IPS-NIHi11 (cell line): ENCODE data around the gene RSPRY1.

ENCODE experiments used
- DNase-seq: peaks from one replicate; pipeline ENCODE4 v3.0.0; 2012; ENCODE audit warnings: mixed read lengths, low spot score

The RSPRY1 gene

GRCh38 chr16:57224651-57225335, 38.7 kb downstream of the RSPRY1 start:
- DNase-seq = no peak

GRCh38 chr16:57225978-57226377, 39.8 kb downstream of the RSPRY1 start:
- DNase-seq = no peak

DNA sequence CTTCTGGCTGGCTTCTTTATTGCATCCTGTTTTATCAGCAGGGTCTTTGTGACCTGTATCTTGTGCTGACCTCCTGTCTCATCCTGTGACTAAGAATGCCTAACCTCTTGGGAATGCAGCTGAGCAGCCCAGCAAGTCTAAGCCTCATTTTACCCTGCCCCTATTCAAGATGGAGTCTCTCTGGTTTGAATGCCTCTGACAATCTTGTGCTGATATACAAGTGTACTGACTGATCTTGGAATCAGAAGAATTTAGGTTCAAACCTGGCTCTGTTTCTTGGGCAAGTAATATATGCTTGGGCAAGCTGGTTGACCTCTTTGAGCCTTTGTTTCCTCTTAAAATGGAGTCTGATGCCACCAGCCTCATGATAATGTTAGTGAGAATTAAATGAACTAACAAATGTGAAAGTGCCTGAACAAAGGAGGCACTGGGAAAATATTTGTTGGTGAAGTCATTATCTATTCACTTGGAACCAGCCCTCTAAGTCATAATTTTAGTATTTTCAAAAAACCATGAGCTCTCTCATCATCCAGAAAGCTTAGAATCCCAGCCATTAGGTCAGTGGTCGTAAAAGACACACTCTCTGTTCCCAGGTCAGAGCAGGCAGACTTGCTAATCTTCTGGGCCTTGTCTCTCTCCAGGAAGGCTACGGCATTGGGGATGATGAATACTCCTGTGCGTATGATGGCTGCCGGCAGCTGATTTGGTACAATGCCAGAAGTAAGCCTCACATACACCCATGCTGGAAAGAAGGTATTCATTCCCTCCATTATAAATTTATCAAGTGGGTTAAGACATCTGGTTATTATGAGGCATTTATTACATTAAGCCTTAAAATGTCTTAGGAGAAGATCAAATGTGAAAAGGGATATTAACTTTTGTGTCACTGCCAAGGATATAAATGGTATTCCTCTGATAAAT, 40.8 kb downstream of the RSPRY1 start:
- no peak for DNase-seq

GRCh38 chr16:57229079-57229478, 43.0 kb downstream of the RSPRY1 start:
- DNase-seq = no peak

DNA sequence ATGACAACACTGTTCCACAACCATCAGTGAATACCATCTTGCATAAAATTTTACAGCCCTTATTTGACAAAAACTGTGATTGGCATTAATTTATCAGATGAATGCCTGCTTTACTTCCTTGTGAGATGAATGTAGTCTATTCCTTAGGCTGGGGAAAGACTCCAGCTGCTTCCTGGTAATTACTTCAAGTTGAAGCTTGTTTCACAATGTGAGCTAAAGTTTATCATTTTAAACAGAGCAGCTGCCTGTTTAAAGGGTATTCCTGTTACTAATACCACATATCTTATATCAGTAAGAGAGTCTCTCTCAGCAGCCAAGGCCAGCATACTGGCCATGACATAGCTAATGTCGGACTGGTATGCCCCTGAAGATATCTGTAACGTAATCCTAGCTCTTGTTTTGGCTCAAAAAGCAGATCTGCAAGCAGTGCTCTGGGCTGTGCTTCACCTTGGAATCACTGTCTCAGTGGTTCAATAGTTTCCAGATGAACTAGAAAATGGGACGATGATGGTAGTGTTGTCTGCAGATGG, 45.8 kb downstream of the RSPRY1 start:
- no peak for DNase-seq

GRCh38 chr16:57233944-57234706, 48.0 kb downstream of the RSPRY1 start:
- no peak for DNase-seq

- no peak for DNase-seq
Observed at GRCh38 chr16:57234707-57235092, 48.6 kb downstream of the RSPRY1 start.

DNA sequence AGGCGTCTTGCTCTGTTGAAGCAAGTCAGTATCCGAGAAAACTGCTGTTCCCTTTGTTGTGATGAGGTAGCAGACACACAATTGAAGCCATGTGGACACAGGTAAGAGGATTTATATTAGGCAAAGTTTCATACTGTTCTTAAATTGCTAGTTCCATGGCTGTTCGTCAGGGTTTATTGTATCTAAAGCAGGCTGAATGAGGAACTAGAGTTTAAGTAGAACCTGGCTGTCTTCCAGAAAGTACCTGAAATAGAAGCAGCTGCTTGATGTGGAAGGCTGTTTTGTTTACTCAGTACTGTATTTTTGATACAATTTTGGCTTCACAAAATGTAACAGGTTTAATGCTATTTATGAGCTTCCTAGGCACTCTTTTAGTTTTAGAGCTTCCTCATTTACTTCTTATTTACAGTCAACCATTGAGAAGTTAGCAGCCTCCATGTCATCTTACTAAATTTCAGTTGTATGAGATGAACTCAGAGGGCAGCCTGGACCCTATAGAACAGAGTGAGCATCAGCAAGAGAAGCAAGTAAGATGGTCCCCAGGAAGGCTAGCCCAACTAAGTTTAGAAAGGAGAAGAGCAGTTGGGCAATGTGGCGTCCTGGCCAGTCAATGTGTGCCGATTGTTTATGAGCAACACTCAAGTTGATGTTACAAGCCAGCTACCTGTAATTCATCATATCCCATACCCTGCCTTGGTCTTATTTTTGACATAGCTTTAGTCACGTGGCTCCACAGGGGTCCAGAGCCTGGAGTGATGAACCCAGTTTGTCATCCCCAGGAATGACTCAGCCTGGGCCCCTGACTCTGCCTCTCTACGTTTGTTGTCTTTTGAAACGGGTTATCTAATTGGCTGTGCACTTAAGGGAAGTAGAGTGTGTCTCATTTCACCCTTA, 49.2 kb downstream of the RSPRY1 start:
- no peak for DNase-seq

- DNase-seq = no peak
Observed at GRCh38 chr16:57236022-57236350, 49.9 kb downstream of the RSPRY1 start.

GRCh38 chr16:57238682-57239081, 52.6 kb downstream of the RSPRY1 start:
- no peak for DNase-seq

GRCh38 chr16:57239107-57239506, 53.0 kb downstream of the RSPRY1 start:
- DNase-seq = no peak

DNA sequence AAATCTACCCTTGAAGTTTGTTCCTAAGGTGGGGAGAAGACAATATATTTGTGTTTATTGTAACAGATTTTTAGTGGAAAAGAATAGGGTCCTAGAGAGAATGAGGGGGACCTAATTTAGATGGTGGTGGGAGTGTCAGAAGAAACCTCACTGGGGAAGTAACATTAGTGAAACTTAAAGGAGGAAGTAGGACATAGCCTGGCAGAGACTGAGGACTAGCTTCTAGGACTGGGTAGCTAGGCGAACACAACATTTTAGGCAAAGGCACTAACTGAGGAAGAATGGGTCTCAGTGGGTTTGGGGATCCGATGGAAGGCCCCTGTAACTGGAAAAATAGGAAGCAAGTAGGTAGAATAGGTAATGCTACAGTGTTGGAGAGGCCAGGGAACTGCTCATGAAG, 54.7 kb downstream of the RSPRY1 start:
- DNase-seq = no peak

- DNase-seq = no peak
Observed at GRCh38 chr16:57242650-57243049, 56.5 kb downstream of the RSPRY1 start.

GRCh38 chr16:57244463-57244766, 58.3 kb downstream of the RSPRY1 start:
- no peak for DNase-seq

DNA sequence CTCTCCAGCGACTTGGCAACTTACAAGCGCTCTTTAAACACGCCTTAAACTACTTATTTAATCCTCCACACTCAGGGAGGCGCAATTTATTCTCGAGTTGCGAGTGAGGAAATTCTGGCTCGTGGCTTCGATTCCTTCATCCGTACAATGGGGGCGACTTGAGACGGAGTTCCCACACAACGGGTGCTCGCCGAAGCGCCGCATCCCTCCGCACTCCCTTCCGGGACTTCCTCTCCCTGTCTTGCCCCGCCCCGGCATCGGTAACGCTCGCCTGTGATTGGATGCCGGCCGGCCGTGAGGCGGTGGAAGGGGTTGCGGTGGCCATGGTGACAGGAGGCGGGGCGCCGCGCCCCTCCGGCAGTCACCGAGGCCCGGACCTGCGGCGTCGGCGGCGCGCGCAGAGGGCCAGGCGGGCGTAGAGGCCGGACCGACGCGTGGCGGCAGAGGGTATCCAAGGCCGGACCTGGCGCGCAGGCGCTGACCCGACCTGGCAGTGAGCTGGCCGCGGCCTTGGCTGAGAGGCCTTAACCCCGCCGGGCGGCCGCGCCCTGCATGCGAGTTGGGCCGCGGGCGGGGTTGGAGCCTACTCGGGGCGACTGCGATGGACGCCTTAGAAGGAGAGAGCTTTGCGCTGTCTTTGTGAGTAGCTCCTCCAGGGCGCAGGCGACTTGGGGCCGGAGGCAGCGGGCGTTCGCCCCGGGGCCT, 58.8 kb downstream of the RSPRY1 start, which contains the start of gene ARL2BP:
ARL2BP (plus strand) TSS at position 493 of the 705 bp plus-strand sequence; CDS start at position 602, 109 bp downstream.
- peak; percentile 100 for DNase-seq

GRCh38 chr16:57245472-57246113, 59.5 kb downstream of the RSPRY1 start:
- DNase-seq = peak; percentile 54

DNA sequence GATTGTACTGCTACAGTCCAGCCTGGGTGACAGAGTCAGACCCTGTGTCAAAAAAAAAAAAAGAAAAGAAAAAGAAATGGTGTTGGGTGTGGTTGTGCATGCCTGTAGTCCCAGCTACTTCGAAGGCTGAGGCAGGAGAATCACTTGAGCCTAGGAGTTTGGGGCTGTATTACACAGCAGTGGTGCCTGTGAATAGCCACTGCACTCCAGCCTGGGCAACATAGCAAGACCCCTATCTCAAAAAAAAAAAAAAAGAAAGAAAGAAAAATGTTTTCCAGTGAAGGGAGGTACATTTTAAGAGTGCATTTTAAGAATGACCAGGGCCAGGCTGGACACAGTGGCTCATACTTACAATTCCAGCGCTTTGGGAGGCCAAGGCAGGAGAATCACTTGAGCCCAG, 65.2 kb downstream of the RSPRY1 start:
- DNase-seq = no peak

DNA sequence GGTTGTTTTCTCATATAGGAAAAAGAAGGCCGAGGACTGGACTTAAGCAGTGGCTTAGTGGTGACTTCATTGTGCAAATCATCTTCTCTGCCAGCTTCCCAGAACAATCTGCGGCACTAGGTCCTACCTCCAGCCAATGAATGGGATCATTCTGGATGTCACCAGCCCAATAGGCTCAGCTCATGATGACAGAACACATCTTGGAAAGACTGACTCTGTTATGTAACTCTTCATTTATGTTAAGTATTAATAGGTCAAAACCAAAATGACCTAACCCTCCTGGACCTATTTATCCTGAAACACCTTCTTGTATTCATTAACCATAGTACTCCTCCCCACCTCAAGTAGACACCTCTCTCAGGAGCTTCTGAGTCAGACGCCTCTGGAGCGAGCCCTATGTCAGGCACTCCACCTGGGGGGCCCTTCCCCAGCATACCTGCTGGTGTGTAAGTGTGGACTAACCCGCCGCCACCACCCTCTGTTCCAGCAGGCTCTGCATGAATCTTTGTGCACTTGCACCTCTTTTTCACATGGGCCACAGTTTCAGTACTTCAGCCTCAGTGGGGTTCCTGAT, 66.1 kb downstream of the RSPRY1 start:
- DNase-seq = no peak

DNA sequence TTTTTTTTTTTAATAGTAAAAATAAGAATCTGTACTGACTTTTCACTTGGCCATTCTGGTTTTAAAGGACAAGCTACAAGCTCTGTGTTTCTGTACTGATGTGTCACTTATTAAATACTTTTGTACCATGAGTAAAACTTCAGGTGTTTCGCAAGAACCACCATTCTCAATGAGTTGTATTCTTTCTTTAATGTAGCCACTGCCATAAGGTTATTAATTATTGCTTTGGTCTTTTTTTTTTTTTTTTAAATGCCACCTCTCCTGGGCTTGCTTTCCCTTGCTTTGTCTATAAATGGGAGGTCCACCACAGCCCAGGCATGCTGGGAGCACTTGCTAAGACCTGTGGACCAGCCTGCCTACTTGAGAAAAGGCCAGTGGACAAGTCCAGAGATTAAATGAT, 67.3 kb downstream of the RSPRY1 start:
- no peak for DNase-seq
